Activated T-helper 17 cell treated with anti-CD3 and anti-CD28 coated beads, Interleukin-2, amount 50 U/mL, for 72 hours (primary cell): ENCODE measurements around the gene DPF3. TPM values are rescaled to one million over a fixed set of nuclear protein-coding genes. Genes with fewer than 3 reads are reported as not detected.
A peak's percentile ranks its signal among the peaks of the same experiment; 100 is the strongest.

Experiments used
- ATAC-seq: fragments of 150-1000 bp; cut with Tn5 transposase; replicated peaks from 2 replicates; pipeline ENCODE4 v1.10.0; 2021; ENCODE audit warnings: mild to moderate bottlenecking, moderate library complexity
- H3K27ac Mint-ChIP-seq: one replicate; pipeline ENCODE4 v1.8.0; 2022; ENCODE audit warnings: mixed read lengths
- H3K27me3 Mint-ChIP-seq: one replicate; pipeline ENCODE4 v1.8.0; 2022; ENCODE audit warnings: mixed read lengths
- H3K36me3 Mint-ChIP-seq: one replicate; pipeline ENCODE4 v1.8.0; 2022; ENCODE audit warnings: low read depth, mild to moderate bottlenecking, mixed read lengths
- H3K4me1 Mint-ChIP-seq: one replicate; pipeline ENCODE4 v1.8.0; 2022; ENCODE audit warnings: mixed read lengths
- H3K4me3 Mint-ChIP-seq: one replicate; pipeline ENCODE4 v1.8.0; 2022; ENCODE audit warnings: mild to moderate bottlenecking, mixed read lengths
- H3K9me3 Mint-ChIP-seq: one replicate; pipeline ENCODE4 v1.8.0; 2022; ENCODE audit warnings: mixed read lengths
- total RNA-seq, 2 donors: library from RNA; stranded (reverse); gene quantifications; one replicate each; pipeline ENCODE4 v1.2.3, GENCODE V29; 2022

DPF3 gene
- total RNA-seq, 2 donors from 2014 or later, result 0.13 to 0.30 TPM

DNA sequence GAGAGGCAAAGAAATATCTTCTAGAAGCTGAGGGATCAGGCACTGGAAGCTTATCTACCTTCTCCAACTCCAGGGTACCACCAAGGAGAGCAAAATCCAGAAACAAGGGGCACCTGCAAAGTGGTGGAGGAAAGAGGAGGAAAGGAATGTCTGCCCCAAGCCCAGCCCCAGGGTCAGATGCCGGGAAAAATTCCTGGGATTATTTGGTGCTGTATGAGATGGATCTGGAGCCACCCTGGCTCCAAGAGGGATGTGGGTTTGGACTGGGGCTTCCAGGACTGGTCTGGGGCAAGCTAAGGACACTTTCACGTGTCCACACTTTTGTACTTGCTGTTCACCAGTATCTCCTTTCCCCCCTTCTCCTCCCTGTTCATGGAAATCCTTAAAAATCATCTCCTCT, 69.8 kb downstream of the DPF3 start:
- Mint-ChIP-seq H3K36me3 (no peaks in the 10 kb centered on the region), H3K27ac (no peak overlapping the region), H3K4me3 (no peak overlapping the region), H3K9me3 (peaks cover under 1% of the 10 kb centered on the region), H3K4me1 (no peaks in the 10 kb centered on the region), H3K27me3 (peaks cover 4% of the 10 kb centered on the region)
- ATAC-seq, result no peak

DNA sequence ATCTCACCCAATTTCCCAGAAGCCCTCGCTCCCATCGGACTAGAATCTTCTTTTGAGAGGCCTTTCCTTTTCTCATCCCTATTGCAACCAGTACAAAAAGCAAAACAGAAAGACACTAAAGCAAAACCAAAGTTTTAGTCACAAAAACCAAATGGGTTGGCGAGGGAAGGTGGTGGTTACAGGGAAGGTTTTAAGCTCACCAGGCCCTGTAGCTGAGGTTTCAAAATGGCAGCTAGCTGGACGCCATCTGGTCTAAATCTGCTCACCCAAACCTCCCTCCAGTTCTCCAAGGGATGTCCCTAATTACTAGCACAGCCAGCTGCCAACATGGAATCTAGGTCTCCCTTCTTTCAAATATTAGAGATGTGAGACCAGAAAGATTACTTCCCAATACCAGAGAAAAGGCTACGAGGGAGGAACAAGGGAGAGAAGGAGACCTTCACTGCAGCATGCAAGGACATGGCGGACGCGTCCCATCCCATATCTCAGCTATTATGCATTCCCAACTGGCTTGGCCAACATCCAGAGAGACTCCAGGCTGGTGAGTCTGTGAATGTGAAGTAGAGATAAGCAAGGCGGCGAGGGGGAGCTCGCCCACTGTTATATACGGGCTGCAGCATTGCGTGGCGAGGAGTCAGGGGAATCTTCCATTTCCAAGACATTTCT, 70.8 kb downstream of the DPF3 start:
- ATAC-seq, result no peak
- Mint-ChIP-seq H3K27ac (no peak overlapping the region), H3K4me1 (no peaks in the 10 kb centered on the region), H3K27me3 (peaks cover 4% of the 10 kb centered on the region), H3K4me3 (no peak overlapping the region), H3K36me3 (no peaks in the 10 kb centered on the region), H3K9me3 (peaks cover 5% of the 10 kb centered on the region)

DNA sequence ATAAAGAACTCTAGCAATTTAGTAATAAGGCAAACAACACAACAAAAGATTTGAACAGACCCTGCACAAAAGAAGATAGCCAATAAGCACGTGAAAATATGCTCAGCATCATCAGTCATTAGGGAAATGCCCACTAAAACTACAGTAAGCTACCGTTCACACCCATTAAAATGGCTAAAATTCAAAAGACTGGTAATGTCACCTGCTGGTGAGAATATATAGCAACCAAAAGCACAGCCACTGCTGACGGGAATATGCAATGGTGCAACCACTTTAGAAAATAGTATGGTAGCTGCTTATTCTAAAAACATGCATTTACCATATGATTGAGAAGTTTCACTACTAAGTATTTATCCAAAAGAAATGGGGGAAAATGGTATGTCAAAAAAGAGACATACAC, 74.9 kb downstream of the DPF3 start:
- Mint-ChIP-seq H3K4me1 (no peaks in the 10 kb centered on the region), H3K27me3 (no peaks in the 10 kb centered on the region), H3K36me3 (no peaks in the 10 kb centered on the region), H3K27ac (no peak overlapping the region), H3K4me3 (no peak overlapping the region), H3K9me3 (peaks cover 5% of the 10 kb centered on the region)
- no peak for ATAC-seq

DNA sequence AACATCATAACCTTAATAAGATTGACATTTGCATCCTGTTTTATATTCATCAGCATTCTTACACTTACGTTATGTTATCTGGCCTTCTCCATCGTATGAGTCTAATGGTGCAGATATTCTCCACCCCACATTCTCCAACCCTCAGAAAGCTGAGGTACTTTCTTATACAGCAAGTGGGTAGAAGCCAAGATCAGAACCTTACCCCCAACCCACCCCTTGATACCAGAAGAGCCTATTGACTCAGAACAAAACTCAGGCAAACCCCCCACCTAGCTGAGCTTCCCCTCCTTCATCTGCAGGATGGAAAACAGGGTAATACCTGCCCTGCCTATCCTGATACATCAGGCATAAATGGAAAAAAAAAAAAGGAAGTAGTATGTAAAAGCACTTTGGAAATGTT, 77.6 kb downstream of the DPF3 start:
- Mint-ChIP-seq H3K36me3 (no peaks in the 10 kb centered on the region), H3K4me3 (no peak overlapping the region)
- no peak for ATAC-seq

DNA sequence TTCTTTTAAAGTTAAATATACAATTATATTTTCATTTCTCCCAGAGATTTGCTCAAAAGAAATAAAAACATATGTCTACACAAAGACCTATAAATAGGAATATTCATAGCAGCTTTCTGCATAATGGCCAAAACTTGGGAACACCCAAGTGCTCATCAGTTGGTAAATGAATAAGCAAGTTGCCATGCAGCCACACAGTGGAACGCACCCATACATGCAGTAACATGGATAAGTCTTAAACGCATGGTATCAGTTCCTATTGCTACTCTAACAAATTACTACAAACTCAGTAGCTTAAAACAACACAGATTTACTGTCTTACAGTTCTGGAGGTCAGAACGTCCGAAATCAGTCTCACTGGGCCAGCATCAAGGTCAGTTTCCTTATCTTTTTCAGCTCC, 78.5 kb downstream of the DPF3 start:
- no peaks in the 10 kb centered on the region for H3K27me3 Mint-ChIP-seq
- peaks cover 5% of the 10 kb centered on the region for H3K4me1 Mint-ChIP-seq
- H3K36me3 Mint-ChIP-seq, result no peaks in the 10 kb centered on the region
- H3K4me3 Mint-ChIP-seq, result no peak overlapping the region
- ATAC-seq, result no peak
- no peak overlapping the region for H3K27ac Mint-ChIP-seq
- H3K9me3 Mint-ChIP-seq, result peaks cover 5% of the 10 kb centered on the region

More for the DNA sequence above, 77.6 kb downstream of the DPF3 start:
- Mint-ChIP-seq H3K27ac (no peak overlapping the region), H3K27me3 (no peaks in the 10 kb centered on the region), H3K4me1 (no peaks in the 10 kb centered on the region), H3K9me3 (peaks cover 5% of the 10 kb centered on the region)

DNA sequence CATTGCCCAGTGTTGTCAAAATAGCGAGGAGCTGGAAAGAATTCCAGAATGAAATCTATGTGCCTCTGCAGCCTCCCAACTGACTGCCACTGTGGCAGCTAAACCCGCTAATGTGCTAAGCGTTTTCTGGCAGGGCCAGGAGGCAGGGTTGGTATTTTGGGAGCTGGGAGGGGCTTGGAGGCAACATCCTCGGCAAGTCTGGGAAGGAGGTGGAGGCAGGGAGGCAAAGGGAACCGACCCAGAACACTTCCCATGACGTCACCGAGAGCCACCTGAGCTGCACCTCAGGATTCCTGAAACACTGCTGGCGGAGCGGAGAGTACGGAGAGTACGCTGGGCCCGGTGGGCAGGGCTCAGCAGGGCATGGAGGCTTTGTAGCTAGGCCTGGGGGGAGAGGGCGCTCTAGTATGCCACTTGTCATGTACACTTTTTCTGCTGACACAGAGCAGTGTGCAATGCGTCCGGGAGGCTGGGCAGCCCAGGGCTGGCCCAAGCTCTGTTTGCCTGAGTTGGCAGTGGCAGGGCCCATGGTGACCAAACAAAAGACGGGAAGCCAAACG, 81.5 kb downstream of the DPF3 start:
- no peak overlapping the region for H3K4me3 Mint-ChIP-seq
- no peaks in the 10 kb centered on the region for H3K36me3 Mint-ChIP-seq
- no peaks in the 10 kb centered on the region for H3K27me3 Mint-ChIP-seq
- H3K4me1 Mint-ChIP-seq, result peaks cover 13% of the 10 kb centered on the region
- no peak overlapping the region for H3K27ac Mint-ChIP-seq
- no peak for ATAC-seq
- H3K9me3 Mint-ChIP-seq, result peaks cover 5% of the 10 kb centered on the region

DNA sequence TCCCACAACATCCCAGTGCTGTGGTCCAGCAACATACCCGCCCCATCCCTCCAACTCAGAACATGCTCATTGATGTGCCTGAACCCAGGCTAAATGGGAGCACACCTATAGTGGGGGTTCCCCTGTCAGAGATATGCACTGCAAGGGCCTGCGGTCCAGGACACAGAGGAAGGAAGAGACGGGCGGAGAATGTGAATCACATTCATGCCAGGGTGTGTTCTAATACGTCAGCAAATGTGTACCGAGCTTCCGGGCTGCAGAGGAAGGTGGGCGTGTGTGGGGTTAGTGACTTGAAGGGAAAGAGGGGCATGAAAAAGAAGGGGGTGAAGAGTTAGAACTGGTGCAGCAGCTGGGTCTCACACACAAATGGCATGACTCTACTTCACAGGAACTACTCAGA, 83.7 kb downstream of the DPF3 start:
- Mint-ChIP-seq H3K36me3 (no peaks in the 10 kb centered on the region), H3K27me3 (no peaks in the 10 kb centered on the region), H3K9me3 (peaks cover 5% of the 10 kb centered on the region), H3K4me3 (peak overlapping the region; percentile 65), H3K27ac (peak overlapping the region; percentile 87), H3K4me1 (peaks cover 13% of the 10 kb centered on the region)
- peak; percentile 99 for ATAC-seq

DNA sequence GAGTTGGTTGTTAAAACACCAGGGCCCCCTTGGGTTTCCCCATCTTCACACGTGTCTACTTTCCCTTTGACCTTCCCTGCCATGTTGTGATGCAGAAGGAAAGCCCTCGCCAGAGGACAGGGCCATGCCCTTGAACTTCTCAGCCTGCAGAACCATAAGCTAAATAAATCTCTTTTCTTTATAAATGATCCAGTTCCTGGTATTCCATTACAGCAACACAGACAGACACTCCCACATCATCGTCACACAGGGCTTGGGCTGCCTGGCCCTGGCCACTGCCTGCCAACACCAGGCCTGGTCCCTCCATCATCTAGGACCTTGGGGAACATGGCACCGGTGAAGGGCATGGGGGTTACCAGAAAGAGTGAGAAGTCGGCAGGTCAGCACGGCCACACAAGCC, 84.8 kb downstream of the DPF3 start:
- ATAC-seq, result no peak
- peak overlapping the region; percentile 63 for H3K27ac Mint-ChIP-seq
- peaks cover 5% of the 10 kb centered on the region for H3K9me3 Mint-ChIP-seq
- H3K27me3 Mint-ChIP-seq, result no peaks in the 10 kb centered on the region
- peak overlapping the region; percentile 65 for H3K4me3 Mint-ChIP-seq
- peaks cover 13% of the 10 kb centered on the region for H3K4me1 Mint-ChIP-seq
- H3K36me3 Mint-ChIP-seq, result no peaks in the 10 kb centered on the region

DNA sequence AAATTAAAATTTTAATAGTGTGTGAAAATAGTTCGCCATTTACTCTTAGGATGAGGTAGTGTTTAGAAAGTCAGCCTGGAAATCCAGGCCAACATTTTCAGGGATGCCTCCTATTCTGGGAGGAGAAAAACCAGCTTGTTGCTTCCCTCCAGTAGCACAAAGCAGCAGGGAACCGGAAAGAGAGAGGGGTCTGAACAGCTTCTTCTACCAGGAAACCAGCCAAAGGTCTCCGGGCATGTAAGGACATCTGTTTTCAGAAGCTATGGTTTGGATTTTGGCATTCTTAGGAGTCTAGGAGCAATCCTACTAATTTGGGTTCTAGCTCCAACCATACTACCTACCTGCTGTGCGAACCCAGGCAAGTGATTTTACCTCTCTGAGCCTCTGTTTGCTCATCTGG, 85.3 kb downstream of the DPF3 start:
- no peak for ATAC-seq
- Mint-ChIP-seq H3K9me3 (peaks cover 5% of the 10 kb centered on the region), H3K27ac (peak overlapping the region; percentile 63), H3K27me3 (no peaks in the 10 kb centered on the region), H3K4me3 (no peak overlapping the region), H3K4me1 (peaks cover 13% of the 10 kb centered on the region), H3K36me3 (no peaks in the 10 kb centered on the region)

DNA sequence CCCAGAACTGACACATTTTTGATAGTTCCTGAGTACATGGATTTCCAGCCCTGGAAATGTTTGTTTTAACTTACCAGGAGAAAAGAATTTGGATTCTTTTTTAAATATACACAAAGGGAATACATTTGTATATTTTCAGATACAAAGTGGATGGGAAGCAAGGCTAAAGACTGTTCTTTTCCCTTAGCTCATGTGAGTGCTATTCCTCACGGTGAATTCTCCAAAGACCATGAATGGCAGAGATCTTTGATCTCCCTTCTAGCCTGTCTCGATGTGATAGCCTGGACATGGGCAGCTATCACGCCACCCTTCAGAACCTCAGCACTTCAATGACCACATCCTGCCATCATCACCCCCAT, 91.3 kb downstream of the DPF3 start:
- Mint-ChIP-seq H3K27ac (peak overlapping the region; percentile 53), H3K36me3 (no peaks in the 10 kb centered on the region), H3K9me3 (peaks cover 3% of the 10 kb centered on the region), H3K4me3 (no peak overlapping the region), H3K27me3 (no peaks in the 10 kb centered on the region), H3K4me1 (peaks cover 8% of the 10 kb centered on the region)
- no peak for ATAC-seq

DNA sequence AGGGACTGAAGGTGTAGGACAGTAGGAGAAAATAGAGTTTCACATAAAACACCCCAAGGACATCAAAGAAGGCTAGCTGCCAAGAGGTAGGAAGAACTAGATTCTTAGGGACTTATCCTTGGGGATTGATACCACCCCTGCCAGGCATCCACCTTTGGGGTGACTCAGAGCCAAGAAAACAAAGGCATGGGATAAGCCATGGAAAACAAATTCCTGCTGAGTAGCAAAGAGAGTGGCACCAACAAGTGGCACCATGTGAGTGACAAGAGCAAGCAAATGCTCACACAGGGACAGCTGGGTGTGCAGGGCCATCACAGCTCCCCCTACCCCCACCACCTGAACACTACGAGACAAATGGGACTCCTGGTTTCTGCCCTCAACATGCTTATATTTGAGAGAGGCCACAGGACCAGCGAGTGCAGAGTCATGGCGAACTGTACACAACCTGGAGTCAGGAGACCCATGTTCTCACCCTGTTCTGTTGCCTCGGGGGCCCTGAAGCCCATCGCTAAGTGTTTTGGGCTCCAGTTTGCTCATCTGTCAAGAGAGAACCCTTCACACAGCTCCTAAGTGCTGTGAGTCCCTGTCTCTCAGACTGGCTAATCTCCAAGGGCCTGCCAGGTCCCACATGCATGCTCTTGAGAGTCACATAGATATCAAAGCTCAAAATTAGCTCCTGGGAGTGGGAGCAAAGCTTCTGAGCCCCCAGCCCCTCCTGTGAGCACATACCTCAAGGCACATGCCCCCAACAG, 91.9 kb downstream of the DPF3 start:
- Mint-ChIP-seq H3K27me3 (no peaks in the 10 kb centered on the region), H3K36me3 (no peaks in the 10 kb centered on the region), H3K4me3 (no peak overlapping the region), H3K4me1 (peaks cover 8% of the 10 kb centered on the region), H3K9me3 (peaks cover 3% of the 10 kb centered on the region), H3K27ac (peak overlapping the region; percentile 26)
- ATAC-seq, result no peak

DNA sequence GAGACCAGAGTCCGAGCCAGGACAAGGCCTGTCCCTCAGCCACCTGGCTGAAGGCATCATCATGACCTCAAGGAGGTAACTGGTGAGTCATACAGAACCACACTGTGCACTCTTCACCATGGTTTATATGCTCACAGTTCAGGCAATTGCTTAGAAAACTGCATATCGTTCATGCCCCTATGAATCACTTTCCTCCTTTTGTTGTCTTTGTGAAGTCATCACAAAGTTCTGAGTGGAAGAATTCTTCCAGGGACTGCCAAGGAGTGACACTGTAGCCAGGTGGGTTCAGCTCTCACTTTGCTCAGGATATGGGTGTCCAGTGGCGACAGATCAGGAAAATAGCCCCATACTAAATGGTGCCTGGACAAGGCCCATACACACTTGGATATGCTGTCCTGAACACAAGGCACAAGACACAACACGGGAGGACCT, 92.5 kb downstream of the DPF3 start:
- H3K4me1 Mint-ChIP-seq, result peaks cover 8% of the 10 kb centered on the region
- H3K4me3 Mint-ChIP-seq, result peak overlapping the region; percentile 0
- peaks cover 3% of the 10 kb centered on the region for H3K9me3 Mint-ChIP-seq
- no peaks in the 10 kb centered on the region for H3K36me3 Mint-ChIP-seq
- H3K27me3 Mint-ChIP-seq, result no peaks in the 10 kb centered on the region
- peak; percentile 99 for ATAC-seq
- H3K27ac Mint-ChIP-seq, result peak overlapping the region; percentile 26

DNA sequence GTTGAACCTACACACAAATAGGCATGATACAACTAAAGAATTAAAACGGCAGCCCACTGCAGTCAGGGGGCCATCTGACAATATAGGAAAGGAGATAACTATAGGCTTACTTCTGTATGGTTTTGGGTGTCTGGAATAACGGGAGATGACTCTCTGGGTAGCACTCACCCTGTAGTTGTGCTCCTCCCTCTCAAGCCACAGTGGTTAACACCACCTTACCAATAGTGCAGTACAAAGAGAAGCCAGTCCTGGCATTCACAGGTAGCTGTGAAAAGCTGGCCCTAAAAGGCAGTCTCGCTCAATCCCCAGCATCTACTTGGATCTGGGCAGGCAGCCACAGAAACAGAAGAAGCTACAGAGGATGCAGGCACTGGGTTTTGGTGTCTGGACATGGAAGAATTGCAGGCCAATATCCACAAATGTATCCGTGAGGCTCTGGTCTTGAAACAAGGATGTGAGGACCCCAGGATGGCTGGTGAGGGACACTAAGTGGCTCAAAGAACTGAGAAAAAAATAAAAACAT, 93.0 kb downstream of the DPF3 start:
- Mint-ChIP-seq H3K27ac (peak overlapping the region; percentile 26), H3K9me3 (peaks cover 3% of the 10 kb centered on the region), H3K4me1 (peaks cover 8% of the 10 kb centered on the region), H3K27me3 (no peaks in the 10 kb centered on the region), H3K4me3 (peak overlapping the region; percentile 0), H3K36me3 (no peaks in the 10 kb centered on the region)
- peak; percentile 53 for ATAC-seq

DNA sequence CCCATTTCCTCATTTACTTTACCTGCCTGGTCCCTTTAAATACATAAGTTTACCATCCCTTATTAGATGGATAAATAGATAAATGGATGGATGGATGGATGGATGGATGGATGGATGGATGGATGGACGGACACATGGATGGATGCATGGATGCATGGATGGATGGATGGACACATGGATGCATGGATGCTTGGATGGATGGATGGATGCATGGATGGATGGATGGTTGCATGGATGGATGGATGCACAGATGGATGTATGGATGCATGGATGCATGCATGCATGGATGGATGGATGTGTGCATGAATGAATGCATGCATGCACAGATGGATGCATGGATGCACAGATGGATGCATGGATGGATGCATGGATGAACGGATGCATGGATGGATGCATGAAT, 93.6 kb downstream of the DPF3 start:
- Mint-ChIP-seq H3K4me1 (peaks cover 8% of the 10 kb centered on the region), H3K4me3 (no peak overlapping the region), H3K36me3 (no peaks in the 10 kb centered on the region), H3K27ac (no peak overlapping the region), H3K9me3 (peaks cover 3% of the 10 kb centered on the region), H3K27me3 (no peaks in the 10 kb centered on the region)
- no peak for ATAC-seq

DNA sequence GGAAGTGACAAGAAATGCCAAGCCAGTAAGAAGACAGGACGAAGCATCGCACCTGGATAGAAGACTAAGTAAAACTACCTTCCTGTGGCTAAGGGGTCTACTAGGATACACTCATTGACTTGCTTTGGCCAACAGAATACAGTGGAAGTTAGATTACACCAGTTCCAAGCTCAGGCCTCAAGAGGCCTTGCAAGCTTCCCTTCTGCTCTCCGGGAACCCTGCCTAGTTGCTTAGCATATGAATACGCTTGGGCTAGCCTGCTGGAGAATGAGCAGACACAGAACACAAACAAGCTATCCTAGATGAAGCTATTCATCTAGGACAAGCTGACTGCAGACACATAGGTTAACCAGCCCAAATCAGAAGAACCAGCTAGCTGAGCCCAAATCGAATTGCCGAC, 97.0 kb downstream of the DPF3 start:
- no peak overlapping the region for H3K27ac Mint-ChIP-seq
- no peak overlapping the region for H3K4me3 Mint-ChIP-seq
- H3K4me1 Mint-ChIP-seq, result peaks cover 8% of the 10 kb centered on the region
- H3K9me3 Mint-ChIP-seq, result peaks cover 3% of the 10 kb centered on the region
- no peaks in the 10 kb centered on the region for H3K36me3 Mint-ChIP-seq
- no peak for ATAC-seq
- H3K27me3 Mint-ChIP-seq, result peaks cover 3% of the 10 kb centered on the region
